Measurements from ENCODE around the gene CCIN. TPM values are rescaled to one million over a fixed set of nuclear protein-coding genes. Genes with fewer than 3 reads are reported as not detected.

The CCIN gene
- total RNA-seq: 0.17 and 0.35 TPM in 2 replicates

DNA sequence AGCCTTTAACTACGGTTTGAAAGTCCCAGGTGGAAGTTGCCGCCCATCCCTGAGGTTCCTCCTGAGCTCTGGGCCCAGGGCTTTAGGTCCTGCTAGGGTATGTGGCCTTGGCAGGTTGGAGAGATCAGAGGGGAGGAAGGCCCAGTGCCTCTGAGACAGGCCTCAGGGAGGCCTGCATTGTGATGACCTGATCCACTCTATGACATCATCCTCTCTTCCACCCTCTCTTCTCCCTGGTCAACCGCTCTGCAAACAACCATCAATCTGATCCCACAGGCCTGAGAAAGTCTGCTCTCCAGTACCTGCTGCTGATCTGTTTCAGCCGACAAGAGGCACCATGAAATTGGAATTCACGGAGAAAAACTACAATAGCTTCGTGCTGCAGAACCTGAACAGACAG is at the start of gene CCIN:
CCIN (plus strand) TSS at position 223 of the 400 bp plus-strand sequence; CDS start at position 338, 115 bp downstream.

GRCh38 chr9:36136272-36136893 is 32.8 kb upstream of the CCIN start, which contains the start of gene GLIPR2:
GLIPR2 (plus strand) TSS chr9:36136733; CDS start chr9:36136779, 46 bp downstream.

DNA sequence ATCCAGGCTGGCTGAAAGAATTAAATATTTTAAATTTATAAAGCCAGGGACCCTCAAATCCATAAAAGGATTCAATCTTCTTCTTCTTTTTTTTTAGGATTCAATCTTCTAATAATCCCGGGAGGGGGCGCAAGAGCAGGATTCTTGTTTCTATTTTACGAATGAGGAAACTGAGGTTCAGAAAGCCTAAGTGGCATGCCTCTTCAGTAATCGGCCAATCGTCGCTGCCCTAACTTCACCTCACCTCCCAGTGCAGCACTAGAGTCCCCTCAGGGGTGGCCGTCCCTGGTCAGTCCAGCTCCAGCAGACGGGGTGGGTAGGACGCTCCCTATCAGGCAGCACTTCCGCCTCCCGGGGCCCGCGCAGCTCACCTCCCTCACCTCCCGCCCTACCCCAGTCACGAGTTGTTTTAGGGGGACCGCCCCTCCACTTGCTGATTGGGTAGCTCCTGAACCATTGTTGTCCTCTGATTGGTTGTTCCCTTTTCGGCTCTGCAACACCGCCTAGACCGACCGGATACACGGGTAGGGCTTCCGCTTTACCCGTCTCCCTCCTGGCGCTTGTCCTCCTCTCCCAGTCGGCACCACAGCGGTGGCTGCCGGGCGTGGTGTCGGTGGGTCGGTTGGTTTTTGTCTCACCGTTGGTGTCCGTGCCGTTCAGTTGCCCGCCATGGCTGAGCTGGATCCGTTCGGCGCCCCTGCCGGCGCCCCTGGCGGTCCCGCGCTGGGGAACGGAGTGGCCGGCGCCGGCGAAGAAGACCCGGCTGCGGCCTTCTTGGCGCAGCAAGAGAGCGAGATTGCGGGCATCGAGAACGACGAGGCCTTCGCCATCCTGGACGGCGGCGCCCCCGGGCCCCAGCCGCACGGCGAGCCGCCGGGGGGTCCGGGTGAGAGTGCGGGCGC is 21.5 kb downstream of the CCIN start, which contains the start of gene CLTA:
CLTA (plus strand) TSS at position 534 of the 902 bp plus-strand sequence; CDS start at position 670, 136 bp downstream.

Other genes starting within 250 kb of the CCIN start
- gene OR2S2, start 211.2 kb upstream of the CCIN start, total RNA-seq: not detected in 2 replicates
- gene RECK, start 132.5 kb upstream of the CCIN start, total RNA-seq: 34.8 and 44.2 TPM in 2 replicates
- gene GLIPR2, start 32.7 kb upstream of the CCIN start, total RNA-seq: 41.5 and 51.5 TPM in 2 replicates
- gene CLTA, start 21.5 kb downstream of the CCIN start, total RNA-seq: 354 and 431 TPM in 2 replicates
- 17.4 and 17.6 TPM in 2 replicates for gene GNE, start 89.1 kb downstream of the CCIN start, total RNA-seq
- gene RNF38, start 230.9 kb downstream of the CCIN start, total RNA-seq: 11.7 and 14.1 TPM in 2 replicates